ENCODE results near the gene CD58.

CD58 gene

GRCh38 chr1:116471241-116471640 lies 99.6 kb downstream of the CD58 start:
- DNase-seq (ENCODE audit: low read depth in 2 of 2) = no peak

- no peak for DNase-seq (ENCODE audit: low read depth in 2 of 2)
Measured at GRCh38 chr1:116470671-116471070, 100.2 kb downstream of the CD58 start.

GRCh38 chr1:116466810-116467557 lies 103.8 kb downstream of the CD58 start:
- no peak for DNase-seq (ENCODE audit: low read depth in 2 of 2)

GRCh38 chr1:116465845-116466685 lies 104.8 kb downstream of the CD58 start:
- DNase-seq (ENCODE audit: low read depth in 2 of 2) = no peak

- DNase-seq (ENCODE audit: low read depth in 2 of 2) = no peak
Measured at GRCh38 chr1:116465477-116465844, 105.4 kb downstream of the CD58 start.
